ENCODE results near the gene TRAPPC6A.

GRCh38 chr19:45139286-45140143 lies 38.5 kb downstream of the TRAPPC6A start:
- TF ChIP-seq POLR2AphosphoS5 (IDR thresholded peaks at IDR 0.05; ENCODE audit: insufficient read depth in 1 of 2, low read depth in 1 of 2), result no peak
- no peak for TF ChIP-seq POLR2A (IDR thresholded peaks at IDR 0.05)

Data from vagina (tissue), 2 donors.